ENCODE measurements around the gene DMC1.

GRCh38 chr22:38504731-38505540 is 65.0 kb downstream of the DMC1 start:
- TF ChIP-seq EZH2 (IDR thresholded peaks at IDR 0.05) (no peak), POLR2A (IDR thresholded peaks at IDR 0.05; ENCODE audit: borderline replicate concordance, extremely low read depth, insufficient read depth, insufficient read length) (no peak), CTCF (IDR thresholded peaks at IDR 0.05 in 2 of 3, conservative IDR thresholded peaks at IDR 0.05 in 1 of 3; ENCODE audit: borderline replicate concordance in 1 of 3, insufficient read depth in 1 of 3, low read depth in 2 of 3, low read length in 2 of 3) (0 out of 6 replicates have a peak, but pooled peaks of 1 of the 3 experiments have one; percentile 5), RAD21 (IDR thresholded peaks at IDR 0.05; ENCODE audit: low read depth) (no peak), CEBPB (IDR thresholded peaks at IDR 0.05; ENCODE audit: low read depth) (no peak), EZH2phosphoT487 (IDR thresholded peaks at IDR 0.05; ENCODE audit: borderline replicate concordance) (no peak), SIN3A (IDR thresholded peaks at IDR 0.05; ENCODE audit: low read depth) (no peak; the same call in 1 of the 2 replicates), ZNF274 (IDR thresholded peaks at IDR 0.05; ENCODE audit: low read depth, low read length) (no peak), TCF7L2 (IDR thresholded peaks at IDR 0.05; ENCODE audit: borderline replicate concordance, extremely low read depth, insufficient read depth, insufficient read length) (no peak)

Data from HCT116 (cell line).